ENCODE measurements around the gene SCYGR1. TPM values are rescaled to one million over a fixed set of nuclear protein-coding genes. Genes with fewer than 3 reads are reported as not detected.
A peak's percentile ranks its signal among the peaks of the same experiment; 100 is the strongest.
"Not testable (repeated sequence)": the region's sequence is repeated elsewhere in the genome, so short reads cannot be mapped to it uniquely, and the experiment has no call there.

The SCYGR1 gene
- total and polyA plus RNA-seq, 5 donors from 2014 or later = not detected

DNA sequence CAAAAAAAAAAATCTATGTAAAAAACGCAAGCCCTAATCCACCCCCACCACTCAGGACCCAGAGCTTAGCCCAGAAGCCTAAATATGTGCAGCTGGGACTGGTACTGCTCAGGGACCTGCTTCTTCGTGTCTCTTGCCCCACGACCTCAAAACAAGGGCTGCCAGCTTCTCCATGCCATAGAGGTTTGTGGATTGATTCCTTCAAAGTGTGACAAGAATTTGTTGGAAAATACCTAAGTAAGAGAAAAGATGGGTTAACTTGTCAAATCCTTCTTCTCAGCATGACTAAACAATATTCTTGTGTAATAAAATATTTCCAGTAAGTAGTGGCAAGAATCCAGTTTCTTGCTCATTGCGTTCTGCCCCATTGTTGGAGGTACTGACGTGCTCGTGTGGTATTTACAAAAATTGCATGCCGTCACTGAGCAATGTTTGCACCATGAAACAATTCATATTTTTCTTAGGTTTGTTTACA is 825 bp upstream of the SCYGR1 start:
- H3K36me3 ChIP-seq (ENCODE audit: control insufficient read depth, insufficient read depth, low read length) = no peaks in the 10 kb centered on the region
- Mint-ChIP-seq H3K36me3 (no peaks in the 10 kb centered on the region), H3K9me3 (peaks cover 0 to 1% (median 0%) of the 10 kb centered on the region in 7 donors), H3K4me1 (peaks cover 0 to 5% (median 0%) of the 10 kb centered on the region in 4 donors), H3K27ac (peak overlapping the region in 1 of 3 donors; percentile 14), H3K4me3 (no peak overlapping the region), H3K27me3 (peaks cover 10% of the 10 kb centered on the region)
- DNase-seq = no peak
- H3K4me1 ChIP-seq (ENCODE audit: control insufficient read depth, insufficient read depth, low read length, poor library complexity, severe bottlenecking) = no peaks in the 10 kb centered on the region
- H3K9me3 ChIP-seq (ENCODE audit: control insufficient read depth in 2 of 2, low read length in 2 of 2) = no peaks in the 10 kb centered on the region
- no peak overlapping the region for H3K27ac ChIP-seq (ENCODE audit: insufficient read depth, low read length, poor library complexity, severe bottlenecking)
- no peaks in the 10 kb centered on the region for H3K27me3 ChIP-seq (ENCODE audit: control insufficient read depth, insufficient read depth, low read length)
- ATAC-seq (ENCODE audit: low read depth in 2 of 2) = no peak
- no peak overlapping the region for H3K4me3 ChIP-seq (ENCODE audit: low read depth, low read length)

DNA sequence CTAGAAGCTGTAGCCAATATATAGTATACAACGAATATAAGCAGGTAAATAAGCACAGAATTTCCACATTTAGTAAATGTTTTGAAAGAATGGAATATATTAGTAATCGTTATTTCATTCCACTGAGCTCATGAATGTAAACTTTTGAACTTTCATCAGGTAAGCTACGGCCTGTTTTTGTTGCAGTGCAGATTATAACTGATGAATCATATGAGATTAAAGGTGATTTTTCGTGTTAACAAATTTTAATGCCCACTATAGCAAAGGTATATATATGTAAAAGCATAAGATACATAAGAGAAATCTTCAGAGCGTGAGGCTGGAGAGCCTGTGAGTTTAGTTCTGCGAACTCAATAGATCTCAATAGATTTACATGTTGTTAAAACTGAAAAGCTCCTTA is 1.1 kb downstream of the SCYGR1 start:
- H3K4me1 Mint-ChIP-seq = peaks cover 0 to 5% (median 3%) of the 10 kb centered on the region in 4 donors

DNA sequence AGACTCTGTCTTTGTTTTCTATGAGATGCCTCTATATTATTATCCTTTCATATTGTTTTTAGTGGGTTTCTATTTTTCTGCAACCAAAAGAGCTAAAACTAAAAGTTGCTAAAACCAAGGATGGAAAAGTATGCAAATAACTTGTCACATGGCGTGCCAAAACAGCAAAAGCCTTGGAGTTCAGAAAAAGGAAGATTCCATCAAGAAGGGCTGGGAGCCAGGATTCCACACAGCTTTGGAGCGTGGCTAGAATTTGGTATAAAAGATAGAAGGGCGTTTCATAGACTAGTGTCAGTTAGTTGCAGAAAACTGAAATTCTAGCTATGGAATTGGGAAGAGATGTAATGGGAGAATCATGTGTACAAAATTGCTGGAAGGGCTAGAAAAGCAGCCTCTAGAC is 4.1 kb downstream of the SCYGR1 start:
- H3K9me3 ChIP-seq (ENCODE audit: control insufficient read depth in 2 of 2, low read length in 2 of 2) = no peaks in the 10 kb centered on the region

More for the DNA sequence above, 1.1 kb downstream of the SCYGR1 start:
- H3K4me3 Mint-ChIP-seq = no peak overlapping the region
- H3K27me3 ChIP-seq (ENCODE audit: control insufficient read depth, insufficient read depth, low read length) = no peaks in the 10 kb centered on the region
- H3K27ac ChIP-seq (ENCODE audit: insufficient read depth, low read length, poor library complexity, severe bottlenecking) = no peak overlapping the region
- no peak overlapping the region for H3K27ac Mint-ChIP-seq
- no peak overlapping the region for H3K4me3 ChIP-seq (ENCODE audit: low read depth, low read length)
- no peaks in the 10 kb centered on the region for H3K9me3 ChIP-seq (ENCODE audit: control insufficient read depth in 2 of 2, low read length in 2 of 2)
- DNase-seq (no peak), ATAC-seq (ENCODE audit: low read depth in 2 of 2) (no peak)
- no peaks in the 10 kb centered on the region for H3K36me3 ChIP-seq (ENCODE audit: control insufficient read depth, insufficient read depth, low read length)
- no peaks in the 10 kb centered on the region for H3K36me3 Mint-ChIP-seq
- no peaks in the 10 kb centered on the region for H3K4me1 ChIP-seq (ENCODE audit: control insufficient read depth, insufficient read depth, low read length, poor library complexity, severe bottlenecking)
- peaks cover 0 to 1% (median 0%) of the 10 kb centered on the region in 7 donors for H3K9me3 Mint-ChIP-seq
- H3K27me3 Mint-ChIP-seq = peaks cover 14% of the 10 kb centered on the region

DNA sequence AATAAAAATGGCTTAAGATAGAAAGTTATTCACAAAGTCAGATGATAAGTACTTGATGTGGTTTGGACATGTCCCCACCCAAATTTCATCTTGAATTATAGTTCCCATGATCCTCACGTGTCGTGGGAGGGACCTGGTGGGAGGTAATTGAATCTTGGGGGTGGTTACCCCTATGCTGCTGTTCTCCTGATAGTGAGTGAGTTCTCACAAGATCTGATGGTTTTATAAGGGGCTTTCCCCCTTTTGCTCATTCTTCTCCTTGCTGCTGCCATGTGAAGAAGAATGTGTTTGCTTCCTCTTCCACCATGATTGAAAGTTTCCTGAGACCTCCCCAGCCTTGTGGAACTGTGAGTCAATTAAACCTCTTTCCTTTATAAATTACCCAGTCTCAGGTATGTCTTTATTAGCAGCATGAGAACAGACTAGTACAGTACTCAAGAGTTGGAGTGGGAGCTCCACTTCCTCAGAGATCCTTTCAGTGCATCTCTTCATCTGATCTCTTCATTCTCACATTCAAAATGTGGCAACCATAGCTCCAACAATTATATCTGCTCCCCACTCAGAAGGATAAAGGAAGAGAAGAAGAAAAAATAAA is 5.4 kb downstream of the SCYGR1 start:
- H3K9me3 ChIP-seq (ENCODE audit: control insufficient read depth in 2 of 2, low read length in 2 of 2); H3K4me3 ChIP-seq (ENCODE audit: low read depth, low read length); ATAC-seq (ENCODE audit: low read depth in 2 of 2); H3K27ac ChIP-seq (ENCODE audit: insufficient read depth, low read length, poor library complexity, severe bottlenecking); H3K4me1 ChIP-seq (ENCODE audit: control insufficient read depth, insufficient read depth, low read length, poor library complexity, severe bottlenecking); H3K27me3 ChIP-seq (ENCODE audit: control insufficient read depth, insufficient read depth, low read length); DNase-seq; H3K36me3 Mint-ChIP-seq; H3K4me3 Mint-ChIP-seq; H3K9me3 Mint-ChIP-seq; H3K4me1 Mint-ChIP-seq; H3K27ac Mint-ChIP-seq; H3K36me3 ChIP-seq (ENCODE audit: control insufficient read depth, insufficient read depth, low read length): not testable (repeated sequence)
- peaks cover 12% of the 10 kb centered on the region for H3K27me3 Mint-ChIP-seq

More for the DNA sequence above, 4.1 kb downstream of the SCYGR1 start:
- H3K9me3 Mint-ChIP-seq = no peaks in the 10 kb centered on the region
- no peak for ATAC-seq (ENCODE audit: low read depth in 2 of 2)
- no peaks in the 10 kb centered on the region for H3K36me3 ChIP-seq (ENCODE audit: control insufficient read depth, insufficient read depth, low read length)
- peaks cover 12% of the 10 kb centered on the region for H3K27me3 Mint-ChIP-seq
- no peaks in the 10 kb centered on the region for H3K27me3 ChIP-seq (ENCODE audit: control insufficient read depth, insufficient read depth, low read length)
- H3K27ac Mint-ChIP-seq = no peak overlapping the region
- H3K4me3 Mint-ChIP-seq = no peak overlapping the region
- no peak overlapping the region for H3K27ac ChIP-seq (ENCODE audit: insufficient read depth, low read length, poor library complexity, severe bottlenecking)
- no peak overlapping the region for H3K4me3 ChIP-seq (ENCODE audit: low read depth, low read length)
- H3K36me3 Mint-ChIP-seq = no peaks in the 10 kb centered on the region
- no peaks in the 10 kb centered on the region for H3K4me1 ChIP-seq (ENCODE audit: control insufficient read depth, insufficient read depth, low read length, poor library complexity, severe bottlenecking)
- H3K4me1 Mint-ChIP-seq = peaks cover 0 to 5% (median 3%) of the 10 kb centered on the region in 4 donors
- no peak for DNase-seq

GRCh38 chr2:227379095-227379494 is 8.7 kb downstream of the SCYGR1 start, which contains the start of gene TM4SF20:
TSS of gene TM4SF20 (minus strand) at chr2:227379306. CDS start at chr2:227379268, 38 bp downstream.
- Histone ChIP-seq H3K4me1 (ENCODE audit: control insufficient read depth, insufficient read depth, low read length, poor library complexity, severe bottlenecking) (no peaks in the 10 kb centered on the region), H3K27ac (ENCODE audit: insufficient read depth, low read length, poor library complexity, severe bottlenecking) (no peak within 1 kb of the TSS), H3K36me3 (ENCODE audit: control insufficient read depth, insufficient read depth, low read length) (no peaks in the 10 kb centered on the region), H3K4me3 (ENCODE audit: low read depth, low read length) (no peak within 1 kb of the TSS), H3K9me3 (ENCODE audit: control insufficient read depth in 2 of 2, low read length in 2 of 2) (no peaks in the 10 kb centered on the region), H3K27me3 (ENCODE audit: control insufficient read depth, insufficient read depth, low read length) (peaks cover 4% of the 10 kb centered on the region)
- Mint-ChIP-seq H3K4me3 (no peak within 1 kb of the TSS), H3K9me3 (no peaks in the 10 kb centered on the region), H3K27me3 (peaks cover 17% of the 10 kb centered on the region), H3K4me1 (peaks cover 0 to 6% (median 4%) of the 10 kb centered on the region in 4 donors), H3K36me3 (no peaks in the 10 kb centered on the region), H3K27ac (no peak within 1 kb of the TSS)
- ATAC-seq (ENCODE audit: low read depth in 2 of 2) = no peak
- no peak for DNase-seq

- Mint-ChIP-seq H3K9me3 (no peaks in the 10 kb centered on the region), H3K4me3 (no peak overlapping the region), H3K27ac (no peak overlapping the region), H3K36me3 (no peaks in the 10 kb centered on the region), H3K27me3 (peaks cover 17% of the 10 kb centered on the region), H3K4me1 (peaks cover 0 to 6% (median 4%) of the 10 kb centered on the region in 4 donors)
- no peaks in the 10 kb centered on the region for H3K36me3 ChIP-seq (ENCODE audit: control insufficient read depth, insufficient read depth, low read length)
- no peak overlapping the region for H3K4me3 ChIP-seq (ENCODE audit: low read depth, low read length)
- H3K9me3 ChIP-seq (ENCODE audit: control insufficient read depth in 2 of 2, low read length in 2 of 2) = no peaks in the 10 kb centered on the region
- no peak for DNase-seq
- no peak overlapping the region for H3K27ac ChIP-seq (ENCODE audit: insufficient read depth, low read length, poor library complexity, severe bottlenecking)
- no peaks in the 10 kb centered on the region for H3K4me1 ChIP-seq (ENCODE audit: control insufficient read depth, insufficient read depth, low read length, poor library complexity, severe bottlenecking)
- ATAC-seq (ENCODE audit: low read depth in 2 of 2) = no peak
- peaks cover 4% of the 10 kb centered on the region for H3K27me3 ChIP-seq (ENCODE audit: control insufficient read depth, insufficient read depth, low read length)
Measured at GRCh38 chr2:227378371-227378782, 9.4 kb downstream of the SCYGR1 start.

GRCh38 chr2:227377467-227378351 is 10.0 kb downstream of the SCYGR1 start:
- peaks cover 0 to 6% (median 4%) of the 10 kb centered on the region in 4 donors for H3K4me1 Mint-ChIP-seq
- Histone ChIP-seq H3K36me3 (ENCODE audit: control insufficient read depth, insufficient read depth, low read length) (no peaks in the 10 kb centered on the region), H3K4me1 (ENCODE audit: control insufficient read depth, insufficient read depth, low read length, poor library complexity, severe bottlenecking) (no peaks in the 10 kb centered on the region), H3K9me3 (ENCODE audit: control insufficient read depth in 2 of 2, low read length in 2 of 2) (no peaks in the 10 kb centered on the region), H3K27me3 (ENCODE audit: control insufficient read depth, insufficient read depth, low read length) (peaks cover 4% of the 10 kb centered on the region), H3K4me3 (ENCODE audit: low read depth, low read length) (no peak overlapping the region), H3K27ac (ENCODE audit: insufficient read depth, low read length, poor library complexity, severe bottlenecking) (no peak overlapping the region)
- H3K4me3 Mint-ChIP-seq = no peak overlapping the region
- H3K27ac Mint-ChIP-seq = no peak overlapping the region
- no peaks in the 10 kb centered on the region for H3K9me3 Mint-ChIP-seq
- H3K27me3 Mint-ChIP-seq = peaks cover 17% of the 10 kb centered on the region
- ATAC-seq (ENCODE audit: low read depth in 2 of 2) = no peak
- no peak for DNase-seq
- no peaks in the 10 kb centered on the region for H3K36me3 Mint-ChIP-seq

Data from CD4-positive, CD25-positive, alpha-beta regulatory T cell (primary cell).